CD14-positive monocyte (primary cell): ENCODE results near the gene TXNRD1. TPM values are rescaled to one million over a fixed set of nuclear protein-coding genes. Genes with fewer than 3 reads are reported as not detected.

Experiments used
- DNase-seq, 3 donors: peaks; one replicate each; pipeline ENCODE4 v3.0.0-alpha.2; 2011 to 2022
- H2AFZ ChIP-seq: 2 replicates; pipeline ENCODE4 v1.6.0; 2012; ENCODE audit warnings: mild to moderate bottlenecking, low read depth, low read length, inconsistent platforms; ENCODE audit not compliant: insufficient read depth, poor library complexity, severe bottlenecking
- H3K27ac ChIP-seq, 2 donors: 1 replicate in 1 of 2; 2 replicates in 1 of 2; pipeline ENCODE4 v1.5.1; 2012 to 2013; ENCODE audit warnings: low read length in 2 of 2, control low read depth in 1 of 2, inconsistent platforms in 1 of 2, low read depth in 1 of 2, mild to moderate bottlenecking in 1 of 2
- H3K27me3 ChIP-seq, 2 donors: one replicate each; pipeline versions ENCODE4 v1.6.0 to v1.6.1; 2011 to 2013; ENCODE audit warnings: low read length in 2 of 2; ENCODE audit not compliant: control insufficient read depth in 2 of 2, insufficient read depth in 2 of 2
- H3K36me3 ChIP-seq, 2 donors: replicated peaks in 1 of 2; 1 replicate in 1 of 2; 2 replicates in 1 of 2; pipeline versions ENCODE4 v1.5.1 to v1.6.1; 2012 to 2013; ENCODE audit warnings: low read length in 2 of 2, control low read depth in 1 of 2, inconsistent platforms in 1 of 2, mild to moderate bottlenecking in 1 of 2; ENCODE audit not compliant: insufficient read depth in 2 of 2, control insufficient read depth in 1 of 2
- H3K4me1 ChIP-seq, 2 donors: 1 replicate in 1 of 2; 2 replicates in 1 of 2; pipeline versions ENCODE4 v1.5.1 to v1.6.1; 2012 to 2013; ENCODE audit warnings: low read length in 2 of 2, control low read depth in 1 of 2, inconsistent platforms in 1 of 2, mild to moderate bottlenecking in 1 of 2, moderate library complexity in 1 of 2; ENCODE audit not compliant: insufficient read depth in 2 of 2, control insufficient read depth in 1 of 2
- H3K4me2 ChIP-seq: replicated peaks from 2 replicates; pipeline ENCODE3; 2012; ENCODE audit warnings: low read length, moderate library complexity, mild to moderate bottlenecking; ENCODE audit not compliant: poor library complexity, severe bottlenecking; ENCODE audit errors: extremely low read depth
- H3K4me3 ChIP-seq, 3 experiments: fragments of 200-600 bp in 1 of 3; sonication (generic) in 1 of 3; replicated peaks in 1 of 3; 1 replicate in 2 of 3; 2 replicates in 1 of 3; pipeline ENCODE4 v1.5.1; 2011 to 2013; ENCODE audit warnings: low read length in 3 of 3, mild to moderate bottlenecking in 3 of 3, control low read depth in 2 of 3, low read depth in 2 of 3, inconsistent platforms in 1 of 3, moderate library complexity in 1 of 3
- H3K79me2 ChIP-seq: 2 replicates; pipeline ENCODE4 v1.6.0; 2012; ENCODE audit warnings: mild to moderate bottlenecking, control low read depth, inconsistent platforms, low read length, moderate library complexity; ENCODE audit not compliant: insufficient read depth
- H3K9ac ChIP-seq: 2 replicates; pipeline ENCODE4 v1.6.0; 2017; ENCODE audit warnings: low read length, mild to moderate bottlenecking; ENCODE audit not compliant: insufficient read depth, poor library complexity, severe bottlenecking
- H3K9me3 ChIP-seq, 2 donors: replicated peaks in 1 of 2; 1 replicate in 1 of 2; 2 replicates in 1 of 2; pipeline versions ENCODE4 v1.5.1 to v1.6.1; 2012 to 2013; ENCODE audit warnings: low read length in 2 of 2, control low read depth in 1 of 2; ENCODE audit not compliant: control insufficient read depth in 1 of 2, insufficient read depth in 1 of 2
- H4K20me1 ChIP-seq: 2 replicates; pipeline ENCODE4 v1.6.0; 2012; ENCODE audit warnings: mild to moderate bottlenecking, low read length, control low read depth, moderate library complexity; ENCODE audit not compliant: insufficient read depth
- H3K27ac Mint-ChIP-seq, 7 donors: one replicate each; pipeline ENCODE4 v1.8.0; 2020; ENCODE audit warnings: mild to moderate bottlenecking in 7 of 7, mixed read lengths in 7 of 7, moderate library complexity in 6 of 7, inconsistent platforms in 2 of 7
- H3K27me3 Mint-ChIP-seq, 3 donors: one replicate each; pipeline ENCODE4 v1.8.0; 2021 to 2022; ENCODE audit warnings: low read depth in 3 of 3, mild to moderate bottlenecking in 3 of 3, mixed read lengths in 3 of 3, moderate library complexity in 3 of 3, inconsistent platforms in 1 of 3
- H3K36me3 Mint-ChIP-seq, 2 donors: one replicate each; pipeline ENCODE4 v1.8.0; 2020; ENCODE audit warnings: mixed read lengths in 2 of 2, inconsistent platforms in 1 of 2, mild to moderate bottlenecking in 1 of 2
- H3K4me1 Mint-ChIP-seq: one replicate; pipeline ENCODE4 v1.8.0; 2020; ENCODE audit warnings: mild to moderate bottlenecking, mixed read lengths
- H3K4me3 Mint-ChIP-seq, 2 donors: one replicate each; pipeline ENCODE4 v1.8.0; 2020; ENCODE audit warnings: mild to moderate bottlenecking in 2 of 2, mixed read lengths in 2 of 2, moderate library complexity in 1 of 2
- H3K9me3 Mint-ChIP-seq, 7 donors: one replicate each; pipeline ENCODE4 v1.8.0; 2020 to 2022; ENCODE audit warnings: mixed read lengths in 7 of 7, mild to moderate bottlenecking in 6 of 7, moderate library complexity in 6 of 7, inconsistent platforms in 2 of 7
- CTCF ChIP-seq: fragments of 200-600 bp; IDR thresholded peaks from one replicate; pipeline ENCODE4 v1.8.0; 2022; ENCODE audit warnings: antibody characterized with exemption, mild to moderate bottlenecking
- WGBS: methylation state at CpG from one replicate; pipeline ENCODE4 v1.1.5; 2013; ENCODE audit warnings: missing lambda C conversion rate; ENCODE audit not compliant: insufficient coverage; 5-methylcytosine and 5-hydroxymethylcytosine counted together
- intact Hi-C, 2 donors: fragments of 100-400 bp; cut with micrococcal nuclease; formaldehyde crosslinking; loops; one replicate each; pipeline versions ENCODE4 v1.15.0 to v1.15.1; 2023
- polyA plus RNA-seq, 3 donors: library from polyadenylated mRNA; depleted of rRNA in 1 of 3; unstranded in 2 of 3; stranded (reverse) in 1 of 3; fragments of 300-500 nt in 2 of 3; fragments of >200 nt in 1 of 3; fragmentation: Illumina TruSeq in 2 of 3; gene quantifications; 1 replicate in 2 of 3; 2 replicates in 1 of 3; pipeline ENCODE4 v1.2.3, GENCODE V29; 2012 to 2021

TXNRD1 gene
- polyA plus RNA-seq, 3 donors, result 26.9 to 46.1 (median 29.2) TPM

GRCh38 chr12:104350211-104351056 is 134.9 kb downstream of the TXNRD1 start:
- Mint-ChIP-seq H3K4me1 (no peaks in the 10 kb centered on the region), H3K4me3 (no peak overlapping the region), H3K9me3 (peaks cover 0 to 2% (median 0%) of the 10 kb centered on the region in 7 donors), H3K27ac (peak overlapping the region in 1 of 7 donors; percentile 57), H3K36me3 (peaks cover 75 to 76% of the 10 kb centered on the region in 2 donors), H3K27me3 (peaks cover 0 to 1% (median 0%) of the 10 kb centered on the region in 3 donors)
- no peaks in the 10 kb centered on the region for H3K27me3 ChIP-seq
- no peak for DNase-seq
- intact Hi-C loops, result no loop called here
- H3K27ac ChIP-seq, result no peak overlapping the region
- no peaks in the 10 kb centered on the region for H3K9me3 ChIP-seq
- H3K4me1 ChIP-seq, result no peaks in the 10 kb centered on the region
- H3K36me3 ChIP-seq, result peaks cover 67 to 97% of the 10 kb centered on the region in 2 donors
- H2AFZ ChIP-seq, result no peak overlapping the region
- no peak overlapping the region for H3K9ac ChIP-seq
- no peaks in the 10 kb centered on the region for H4K20me1 ChIP-seq
- no peaks in the 10 kb centered on the region for H3K79me2 ChIP-seq
- 92% methylated on average over 6 of the region's 8 CpGs for WGBS
- no peak overlapping the region for H3K4me3 ChIP-seq
- TF ChIP-seq CTCF, result no peak
- H3K4me2 ChIP-seq, result no peak overlapping the region

DNA sequence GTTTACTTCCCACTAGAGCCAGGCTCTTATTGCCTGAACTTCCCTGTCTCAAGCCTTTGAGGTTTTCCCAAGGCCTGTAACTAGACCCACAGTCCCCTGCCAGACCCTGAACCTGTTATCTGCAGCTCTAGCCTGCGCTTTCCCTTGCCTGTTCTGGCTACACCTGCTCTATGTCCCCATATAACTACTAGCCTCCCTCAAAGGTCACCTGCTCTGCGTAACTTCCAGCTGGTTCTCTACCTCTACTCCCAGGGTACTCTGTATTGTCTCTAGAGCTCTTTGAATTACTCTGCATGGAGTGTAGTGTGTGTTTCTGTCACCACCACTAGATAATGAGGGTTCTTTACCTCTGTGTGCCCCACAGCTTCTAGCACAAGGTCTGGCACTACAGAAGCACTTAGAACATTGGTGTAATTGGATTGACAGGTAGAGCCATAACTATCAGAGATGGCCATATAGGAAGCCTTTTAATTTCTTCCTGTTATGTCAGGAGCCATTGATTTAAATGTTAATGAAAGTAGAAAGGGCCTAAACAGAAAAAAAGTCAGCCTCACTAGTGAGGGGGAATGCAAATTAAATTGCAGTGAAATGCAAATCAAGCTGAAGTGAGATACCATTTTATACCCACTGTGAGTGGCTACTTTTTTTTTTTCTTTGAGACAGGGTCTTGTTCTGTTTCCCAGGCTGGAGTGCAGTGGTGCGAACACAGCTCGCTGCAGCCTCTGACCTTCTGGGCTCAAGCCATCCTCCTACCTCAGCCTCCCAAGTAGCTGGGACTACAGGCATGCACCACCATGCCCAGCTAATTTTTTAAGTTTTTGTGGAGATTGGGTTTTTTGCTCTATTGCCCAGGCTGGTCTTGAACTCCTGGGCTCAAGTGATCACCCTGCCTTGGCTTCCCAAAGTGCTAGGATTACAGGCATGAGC is 135.7 kb downstream of the TXNRD1 start:
- Mint-ChIP-seq H3K27ac (peak overlapping the region in 3 of 7 donors; percentile 21 to 57 (median 44)), H3K9me3 (peaks cover 0 to 2% (median 0%) of the 10 kb centered on the region in 7 donors), H3K36me3 (peaks cover 66 to 72% of the 10 kb centered on the region in 2 donors), H3K27me3 (peaks cover 0 to 1% (median 0%) of the 10 kb centered on the region in 3 donors), H3K4me1 (no peaks in the 10 kb centered on the region), H3K4me3 (no peak overlapping the region)
- H3K27me3 ChIP-seq, result no peaks in the 10 kb centered on the region
- H3K9me3 ChIP-seq, result no peaks in the 10 kb centered on the region
- H2AFZ ChIP-seq, result no peak overlapping the region
- 100% methylated on average over 1 of the region's 4 CpGs for WGBS
- no peak for DNase-seq
- intact Hi-C loops, result no loop called here
- H3K4me2 ChIP-seq, result no peak overlapping the region
- no peak overlapping the region for H3K4me3 ChIP-seq
- no peaks in the 10 kb centered on the region for H3K4me1 ChIP-seq
- peaks cover 59 to 88% of the 10 kb centered on the region in 2 donors for H3K36me3 ChIP-seq
- H3K27ac ChIP-seq, result no peak overlapping the region
- no peak for TF ChIP-seq CTCF
- H3K79me2 ChIP-seq, result no peaks in the 10 kb centered on the region
- no peak overlapping the region for H3K9ac ChIP-seq
- H4K20me1 ChIP-seq, result no peaks in the 10 kb centered on the region
